HEK293 (cell line): ENCODE data around the gene CCDC92.

Experiments used
- CTCF ChIP-seq: fragments of 450-650 bp; formaldehyde crosslinking; IDR thresholded peaks from 2 replicates; pipeline ENCODE4 v1.5.1; 2016; ENCODE audit warnings: missing biosample characterization, missing genetic modification characterization
- GFI1B ChIP-seq: fragments of 450-650 bp; formaldehyde crosslinking; IDR thresholded peaks from 2 replicates; pipeline ENCODE4 v1.5.1; 2016; ENCODE audit warnings: missing biosample characterization, missing genetic modification characterization
- GLI2 ChIP-seq: fragments of 450-650 bp; formaldehyde crosslinking; IDR thresholded peaks from 2 replicates; pipeline ENCODE4; 2017; ENCODE audit warnings: missing biosample characterization, missing genetic modification characterization, low read depth, borderline replicate concordance
- KLF10 ChIP-seq: fragments of 450-650 bp; IDR thresholded peaks from 2 replicates; pipeline ENCODE4 v1.5.1; 2018; ENCODE audit warnings: missing biosample characterization, mild to moderate bottlenecking, missing genetic modification characterization
- KLF16 ChIP-seq: fragments of 450-650 bp; formaldehyde crosslinking; IDR thresholded peaks from 2 replicates; pipeline ENCODE4 v1.5.1; 2017; ENCODE audit warnings: missing biosample characterization, missing genetic modification characterization
- RBAK ChIP-seq: fragments of 450-650 bp; formaldehyde crosslinking; IDR thresholded peaks from 2 replicates; pipeline ENCODE4 v1.5.1; 2016; ENCODE audit warnings: missing biosample characterization, missing genetic modification characterization
- SCRT2 ChIP-seq: fragments of 450-650 bp; formaldehyde crosslinking; IDR thresholded peaks from 2 replicates; pipeline ENCODE4 v1.5.1; 2016; ENCODE audit warnings: missing biosample characterization, missing genetic modification characterization
- ZBTB17 ChIP-seq: fragments of 450-650 bp; formaldehyde crosslinking; IDR thresholded peaks from 2 replicates; pipeline ENCODE4 v1.5.1; 2016; ENCODE audit warnings: missing biosample characterization, missing genetic modification characterization
- ZNF274 ChIP-seq, 2 experiments: fragments of 200-500 bp in 1 of 2; fragments of 450-650 bp in 1 of 2; sonication (Bioruptor generic) in 1 of 2; formaldehyde crosslinking in 1 of 2; IDR thresholded peaks; 2 replicates each; pipeline versions ENCODE4 v1.5.1 to v1.6.1; 2014 to 2016; ENCODE audit warnings: borderline replicate concordance in 1 of 2, inconsistent platforms in 1 of 2, low read length in 1 of 2, missing biosample characterization in 1 of 2, missing genetic modification characterization in 1 of 2
- ZNF514 ChIP-seq: fragments of 450-650 bp; formaldehyde crosslinking; IDR thresholded peaks from 2 replicates; pipeline ENCODE4 v1.5.1; 2016; ENCODE audit warnings: missing biosample characterization, missing genetic modification characterization
- TF ChIP-seq, protein P1 (sequence below): fragments of 450-650 bp; formaldehyde crosslinking; IDR thresholded peaks from 2 replicates; pipeline ENCODE4 v1.5.1; 2016; ENCODE audit warnings: missing biosample characterization, missing genetic modification characterization

GRCh38 chr12:123935956-123936355 is 36.7 kb downstream of the CCDC92 start:
- no peak for TF ChIP-seq SCRT2 (tag by site-specific recombination)
- no peak for TF ChIP-seq ZNF274 (IDR thresholded peaks at IDR 0.05; ENCODE audit: low read length)
- TF ChIP-seq ZNF274 (tag by site-specific recombination; IDR thresholded peaks at IDR 0.05; ENCODE audit: borderline replicate concordance): no peak
- no peak for TF ChIP-seq CTCF (tag by site-specific recombination)
- TF ChIP-seq KLF16: no peak
- TF ChIP-seq, protein P1, sequence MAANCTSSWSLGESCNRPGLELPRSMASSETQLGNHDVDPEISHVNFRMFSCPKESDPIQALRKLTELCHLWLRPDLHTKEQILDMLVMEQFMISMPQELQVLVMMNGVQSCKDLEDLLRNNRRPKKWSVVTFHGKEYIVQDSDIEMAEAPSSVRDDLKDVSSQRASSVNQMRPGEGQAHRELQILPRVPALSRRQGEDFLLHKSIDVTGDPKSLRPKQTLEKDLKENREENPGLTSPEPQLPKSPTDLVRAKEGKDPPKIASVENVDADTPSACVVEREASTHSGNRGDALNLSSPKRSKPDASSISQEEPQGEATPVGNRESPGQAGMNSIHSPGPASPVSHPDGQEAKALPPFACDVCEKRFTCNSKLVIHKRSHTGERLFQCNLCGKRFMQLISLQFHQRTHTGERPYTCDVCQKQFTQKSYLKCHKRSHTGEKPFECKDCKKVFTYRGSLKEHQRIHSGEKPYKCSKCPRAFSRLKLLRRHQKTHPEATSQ (tag by site-specific recombination): no peak
- no peak for TF ChIP-seq ZNF514
- no peak for TF ChIP-seq GFI1B (tag by site-specific recombination)
- TF ChIP-seq ZBTB17: no peak
- no peak for TF ChIP-seq GLI2
- TF ChIP-seq KLF10 (tag by site-specific recombination): no peak
- TF ChIP-seq RBAK: no peak
